ENCODE measurements around the gene MAF. TPM values are rescaled to one million over a fixed set of nuclear protein-coding genes. Genes with fewer than 3 reads are reported as not detected.
A peak's percentile ranks its signal among the peaks of the same experiment; 100 is the strongest.

Gene MAF
- total RNA-seq, 4 donors from 2014 or later, result 10.9 to 46.7 (median 32.5) TPM

DNA sequence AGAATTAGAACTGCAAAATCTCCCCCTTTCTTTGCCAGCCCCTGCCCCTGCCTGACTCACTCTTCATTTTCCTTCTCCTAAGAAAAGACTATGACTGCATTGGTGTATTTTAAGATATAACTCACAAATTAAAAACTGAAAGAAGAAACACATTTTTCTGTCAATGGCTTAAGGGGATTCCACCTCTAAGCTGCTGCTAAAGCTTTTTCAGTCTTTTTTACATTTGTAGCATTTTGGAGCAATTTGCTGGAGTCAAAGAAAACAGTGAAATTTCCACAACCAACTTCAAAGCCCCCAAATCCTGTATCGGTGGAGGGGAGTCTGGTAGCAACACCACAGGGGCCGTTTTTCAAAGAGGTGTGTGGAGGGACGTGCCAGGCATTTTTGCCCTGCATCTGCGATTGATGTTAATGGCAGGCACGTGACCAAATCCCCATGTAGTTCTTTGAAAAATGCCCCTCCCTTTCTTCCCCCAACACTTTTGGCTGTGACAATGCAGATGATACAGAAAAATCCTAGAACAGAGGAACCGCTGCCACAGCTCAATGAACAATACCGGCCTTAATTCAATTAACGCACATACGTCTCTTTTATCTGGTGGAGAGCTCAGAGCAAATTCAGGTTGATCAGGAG is 28.5 kb downstream of the MAF start:
- Histone ChIP-seq H3K27me3 (no peaks in the 10 kb centered on the region), H3K9me3 (no peaks in the 10 kb centered on the region), H3K4me3 (no peak overlapping the region), H3K27ac (no peak overlapping the region), H3K4me1 (peaks cover 0 to 4% of the 10 kb centered on the region in 2 donors), H3K36me3 (no peaks in the 10 kb centered on the region)
- TF ChIP-seq CTCF (IDR thresholded peaks at IDR 0.05 in 4 of 5, conservative IDR thresholded peaks at IDR 0.05 in 1 of 5), result no peak
- TF ChIP-seq POLR2A (IDR thresholded peaks at IDR 0.05), result no peak
- in situ Hi-C loops (cut with MboI; ENCODE audit: low sequenced_read_pairs in 4 of 4), result no loop called here
- DNase-seq (no peak), ATAC-seq (no peak)
- intact Hi-C loops (cut with DNase I; ENCODE audit: low total_unique reads), result no loop called here

DNA sequence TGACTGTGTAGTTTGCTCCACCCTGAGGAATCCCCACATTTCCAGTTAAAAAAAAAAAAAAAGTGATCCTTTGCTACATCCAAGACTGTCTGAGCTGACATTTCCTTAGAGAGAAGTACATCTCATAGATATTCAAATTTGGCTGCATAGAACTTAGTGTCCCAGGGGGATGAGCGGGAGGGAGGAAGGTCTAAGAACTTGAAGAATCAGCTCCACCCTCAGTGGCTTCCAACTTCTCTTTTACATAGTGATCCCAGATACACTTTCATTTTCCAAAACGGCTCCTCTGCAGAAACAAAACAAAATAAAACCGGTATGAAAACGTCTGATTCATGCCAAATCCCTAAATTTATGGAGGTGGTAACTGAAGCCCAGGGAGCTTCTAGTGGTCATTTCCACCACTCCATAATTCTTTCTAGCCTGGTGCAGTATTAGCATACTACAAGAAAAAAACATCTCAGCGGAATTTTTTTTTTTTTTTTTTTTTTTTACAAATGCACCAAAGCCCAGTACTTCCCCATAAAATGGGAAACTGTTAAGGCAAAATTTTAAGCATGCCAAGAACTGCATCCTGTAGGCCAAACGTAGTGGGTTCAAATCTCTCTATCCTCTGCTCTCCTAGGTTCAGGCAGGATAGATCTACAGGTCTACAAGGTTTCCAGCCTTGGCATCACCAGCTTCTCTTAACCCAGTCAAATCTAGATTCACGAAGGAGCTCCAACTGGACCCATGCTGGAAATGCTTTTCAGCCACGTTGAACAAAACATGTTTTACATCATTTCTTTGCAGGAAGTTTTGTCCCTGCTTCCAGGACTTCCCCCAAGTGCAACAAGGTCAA is 29.3 kb downstream of the MAF start:
- peak; percentile 52 to 60 for ATAC-seq
- in situ Hi-C loops (cut with MboI; ENCODE audit: low sequenced_read_pairs in 4 of 4) (no loop called here), intact Hi-C loops (cut with DNase I; ENCODE audit: low total_unique reads) (no loop called here)
- Histone ChIP-seq H3K36me3 (no peaks in the 10 kb centered on the region), H3K27me3 (no peaks in the 10 kb centered on the region), H3K4me1 (peaks cover 0 to 4% of the 10 kb centered on the region in 2 donors), H3K4me3 (peak overlapping the region in 3 of 4 donors; percentile 26 to 38 (median 37)), H3K27ac (no peak overlapping the region), H3K9me3 (no peaks in the 10 kb centered on the region)
- DNase-seq, result no peak
- TF ChIP-seq POLR2A (IDR thresholded peaks at IDR 0.05) (no peak), CTCF (IDR thresholded peaks at IDR 0.05 in 4 of 5, conservative IDR thresholded peaks at IDR 0.05 in 1 of 5) (no peak)

DNA sequence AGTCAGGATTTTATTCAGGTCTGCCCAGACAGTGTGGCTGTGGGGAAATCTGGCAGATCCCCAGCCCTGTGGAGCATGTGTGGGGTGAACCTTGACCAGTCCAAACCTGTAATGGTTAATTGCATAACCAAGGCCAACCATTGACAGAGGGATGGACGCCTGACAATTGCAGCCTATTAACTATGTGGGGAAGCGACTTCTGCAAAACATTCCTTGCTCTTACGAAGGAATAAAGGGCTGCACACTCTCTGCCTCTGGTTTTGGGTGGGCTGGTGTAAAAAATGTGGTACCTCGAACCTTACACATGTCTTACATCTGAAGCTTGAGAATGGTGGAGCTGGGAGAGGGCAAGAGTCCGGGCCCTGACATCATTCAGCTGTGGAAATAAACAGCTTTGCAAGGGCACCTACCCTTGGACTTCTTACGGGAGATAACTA is 35.8 kb downstream of the MAF start:
- intact Hi-C loops (cut with DNase I; ENCODE audit: low total_unique reads) (no loop called here), in situ Hi-C loops (cut with MboI; ENCODE audit: low sequenced_read_pairs in 4 of 4) (no loop called here)
- no peak for TF ChIP-seq CTCF (IDR thresholded peaks at IDR 0.05 in 4 of 5, conservative IDR thresholded peaks at IDR 0.05 in 1 of 5)
- no peak for TF ChIP-seq POLR2A (IDR thresholded peaks at IDR 0.05)
- no peaks in the 10 kb centered on the region for H3K36me3 ChIP-seq
- H3K9me3 ChIP-seq, result no peaks in the 10 kb centered on the region
- DNase-seq (no peak), ATAC-seq (no peak)
- H3K4me1 ChIP-seq, result no peaks in the 10 kb centered on the region
- H3K27ac ChIP-seq, result no peak overlapping the region
- no peaks in the 10 kb centered on the region for H3K27me3 ChIP-seq
- H3K4me3 ChIP-seq, result no peak overlapping the region

- H3K36me3 ChIP-seq, result no peaks in the 10 kb centered on the region
- intact Hi-C loops (cut with DNase I; ENCODE audit: low total_unique reads) (no loop called here), in situ Hi-C loops (cut with MboI; ENCODE audit: low sequenced_read_pairs in 4 of 4) (no loop called here)
- no peak overlapping the region for H3K4me3 ChIP-seq
- no peak overlapping the region for H3K27ac ChIP-seq
- TF ChIP-seq POLR2A (IDR thresholded peaks at IDR 0.05), result no peak
- no peak for TF ChIP-seq CTCF (IDR thresholded peaks at IDR 0.05 in 4 of 5, conservative IDR thresholded peaks at IDR 0.05 in 1 of 5)
- ATAC-seq, result no peak
- no peaks in the 10 kb centered on the region for H3K4me1 ChIP-seq
- H3K27me3 ChIP-seq, result no peaks in the 10 kb centered on the region
- no peaks in the 10 kb centered on the region for H3K9me3 ChIP-seq
- DNase-seq, result no peak
Measured at GRCh38 chr16:79563921-79564320, 36.6 kb downstream of the MAF start.
